Measurements from ENCODE around the gene HS3ST2.

DNA sequence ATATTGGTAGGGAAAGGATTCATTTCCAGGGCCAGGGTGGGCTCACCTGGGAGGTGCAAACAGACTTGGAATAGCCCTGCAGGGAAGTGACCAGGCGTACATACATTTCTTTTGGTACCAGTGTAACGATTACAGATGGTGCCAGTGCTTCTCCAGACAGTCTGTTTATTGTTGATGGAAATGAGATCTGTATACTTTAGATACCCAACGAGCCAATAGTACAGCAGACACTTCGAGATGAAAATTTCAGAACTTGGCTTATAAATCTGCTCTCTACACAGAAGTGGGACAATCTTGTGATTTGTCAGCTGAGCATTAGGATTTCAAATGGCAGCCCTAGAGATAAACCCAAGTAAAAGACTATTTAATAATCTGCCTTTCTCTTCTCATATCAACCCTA lies 57.9 kb downstream of the HS3ST2 start:
- TF ChIP-seq TAF1 (IDR thresholded peaks at IDR 0.05; ENCODE audit: borderline replicate concordance, insufficient read depth, low read length) (no peak), POLR2AphosphoS5 (IDR thresholded peaks at IDR 0.05; ENCODE audit: low read depth, low read length) (no peak), SIN3A (IDR thresholded peaks at IDR 0.05; ENCODE audit: borderline replicate concordance, insufficient read depth, low read length) (no peak), FOXP2 (optimal IDR thresholded peaks at IDR 0.05; ENCODE audit: borderline replicate concordance, extremely low read depth, extremely low read length, insufficient read depth) (no peak)
